Endothelial cell of umbilical vein (primary cell): ENCODE measurements around the gene FBXO8.

ENCODE experiments used
- EZH2 ChIP-seq: IDR thresholded peaks from 2 replicates; pipeline ENCODE4 v1.6.1; 2012; ENCODE audit warnings: borderline replicate concordance, low read depth, mild to moderate bottlenecking, moderate library complexity, low read length, inconsistent platforms; ENCODE audit not compliant: severe bottlenecking
- FOS ChIP-seq: IDR thresholded peaks from 2 replicates; pipeline ENCODE4 v1.6.1; 2011; ENCODE audit warnings: mild to moderate bottlenecking, low read length, moderate library complexity, borderline replicate concordance; ENCODE audit not compliant: insufficient read depth
- MYC ChIP-seq: IDR thresholded peaks from one replicate; pipeline ENCODE4 v1.6.1; 2011; ENCODE audit warnings: mild to moderate bottlenecking, low read depth, low read length
- POLR2A ChIP-seq: IDR thresholded peaks from 2 replicates; pipeline ENCODE4 v1.6.1; 2012; ENCODE audit warnings: low read depth, mild to moderate bottlenecking, control low read depth, low read length
- TF ChIP-seq, protein P1 (sequence below), 2 donors: IDR thresholded peaks; 1 replicate in 1 of 2; 2 replicates in 1 of 2; pipeline ENCODE4 v1.5.1; 2011; ENCODE audit warnings: low read length in 2 of 2, mild to moderate bottlenecking in 2 of 2, moderate library complexity in 2 of 2, control low read depth in 1 of 2, inconsistent platforms in 1 of 2, low read depth in 1 of 2; ENCODE audit not compliant: insufficient read depth in 1 of 2; ENCODE audit errors: extremely low read depth in 1 of 2

GRCh38 chr4:174332741-174333493, 49.5 kb upstream of the FBXO8 start:
- TF ChIP-seq, protein P1, sequence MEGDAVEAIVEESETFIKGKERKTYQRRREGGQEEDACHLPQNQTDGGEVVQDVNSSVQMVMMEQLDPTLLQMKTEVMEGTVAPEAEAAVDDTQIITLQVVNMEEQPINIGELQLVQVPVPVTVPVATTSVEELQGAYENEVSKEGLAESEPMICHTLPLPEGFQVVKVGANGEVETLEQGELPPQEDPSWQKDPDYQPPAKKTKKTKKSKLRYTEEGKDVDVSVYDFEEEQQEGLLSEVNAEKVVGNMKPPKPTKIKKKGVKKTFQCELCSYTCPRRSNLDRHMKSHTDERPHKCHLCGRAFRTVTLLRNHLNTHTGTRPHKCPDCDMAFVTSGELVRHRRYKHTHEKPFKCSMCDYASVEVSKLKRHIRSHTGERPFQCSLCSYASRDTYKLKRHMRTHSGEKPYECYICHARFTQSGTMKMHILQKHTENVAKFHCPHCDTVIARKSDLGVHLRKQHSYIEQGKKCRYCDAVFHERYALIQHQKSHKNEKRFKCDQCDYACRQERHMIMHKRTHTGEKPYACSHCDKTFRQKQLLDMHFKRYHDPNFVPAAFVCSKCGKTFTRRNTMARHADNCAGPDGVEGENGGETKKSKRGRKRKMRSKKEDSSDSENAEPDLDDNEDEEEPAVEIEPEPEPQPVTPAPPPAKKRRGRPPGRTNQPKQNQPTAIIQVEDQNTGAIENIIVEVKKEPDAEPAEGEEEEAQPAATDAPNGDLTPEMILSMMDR (IDR thresholded peaks at IDR 0.05; ENCODE audit: extremely low read depth in 1 of 2, insufficient read depth in 1 of 2, low read depth in 1 of 2, low read length in 2 of 2), result no peak
- no peak for TF ChIP-seq FOS
- TF ChIP-seq MYC, result no peak
- no peak for TF ChIP-seq POLR2A
- no peak for TF ChIP-seq EZH2
